Hepatocyte (in vitro differentiated cells): ENCODE measurements around the gene KCND2. TPM values are rescaled to one million over a fixed set of nuclear protein-coding genes. Genes with fewer than 3 reads are reported as not detected.

Experiments used
- DNase-seq: peaks from one replicate; pipeline ENCODE4 v3.0.0-alpha.2; 2016; ENCODE audit warnings: low spot score
- H2AFZ ChIP-seq: fragments of 200-600 bp; sonication (generic); 2 replicates; pipeline ENCODE4 v1.6.0; 2016; ENCODE audit warnings: antibody characterized with exemption, mild to moderate bottlenecking
- H3K27ac ChIP-seq: fragments of 200-600 bp; sonication (generic); 2 replicates; pipeline ENCODE4 v1.5.1; 2016; ENCODE audit warnings: mild to moderate bottlenecking
- H3K27me3 ChIP-seq: fragments of 200-600 bp; sonication (generic); 2 replicates; pipeline ENCODE4 v1.6.1; 2016
- H3K36me3 ChIP-seq: fragments of 200-600 bp; sonication (generic); replicated peaks from 2 replicates; pipeline ENCODE4 v1.5.1; 2016; ENCODE audit warnings: low read depth; ENCODE audit not compliant: insufficient read depth
- H3K4me1 ChIP-seq: fragments of 200-600 bp; sonication (generic); 2 replicates; pipeline ENCODE4 v1.5.1; 2016; ENCODE audit warnings: mild to moderate bottlenecking, moderate library complexity; ENCODE audit not compliant: insufficient read depth
- H3K4me2 ChIP-seq: fragments of 200-600 bp; sonication (generic); 2 replicates; pipeline ENCODE4 v1.6.0; 2016
- H3K4me3 ChIP-seq: fragments of 200-600 bp; sonication (generic); 2 replicates; pipeline ENCODE4 v1.5.1; 2016; ENCODE audit warnings: mild to moderate bottlenecking
- H3K79me2 ChIP-seq: fragments of 200-600 bp; sonication (generic); 2 replicates; pipeline ENCODE4 v1.6.0; 2017; ENCODE audit warnings: mild to moderate bottlenecking
- H3K9me2 ChIP-seq: fragments of 200-600 bp; sonication (generic); replicated peaks from 2 replicates; pipeline ENCODE4 v1.6.0; 2017; ENCODE audit warnings: mild to moderate bottlenecking; ENCODE audit not compliant: insufficient read depth
- H3K9me3 ChIP-seq: fragments of 200-600 bp; sonication (generic); 2 replicates; pipeline ENCODE4 v1.5.1; 2016; ENCODE audit warnings: low read depth, mild to moderate bottlenecking
- H4K20me1 ChIP-seq: fragments of 200-600 bp; sonication (generic); 2 replicates; pipeline ENCODE4 v1.6.0; 2016; ENCODE audit warnings: mild to moderate bottlenecking; ENCODE audit not compliant: insufficient read depth, poor library complexity, severe bottlenecking
- EZH2 ChIP-seq: fragments of 200-600 bp; sonication (generic); IDR thresholded peaks from 2 replicates; pipeline ENCODE4 v1.6.1; 2016; ENCODE audit warnings: antibody characterized with exemption, mild to moderate bottlenecking, borderline replicate concordance
- EZH2phosphoT487 ChIP-seq: fragments of 200-600 bp; sonication (generic); IDR thresholded peaks from one replicate; pipeline ENCODE4 v1.6.1; 2018; ENCODE audit warnings: antibody characterized with exemption, mild to moderate bottlenecking, low read depth, moderate library complexity; ENCODE audit not compliant: unreplicated experiment, severe bottlenecking
- WGBS: methylation state at CpG from one replicate; pipeline ENCODE4 v1.1.6; 2016; ENCODE audit warnings: low lambda C conversion rate; ENCODE audit errors: missing lambda C conversion rate; 5-methylcytosine and 5-hydroxymethylcytosine counted together
- polyA plus RNA-seq: library from polyadenylated mRNA; unstranded; fragments of >200 nt; fragmentation: Nextera tagmentation; extraction: Ambion mirVana; gene quantifications from 2 replicates; pipeline ENCODE4 v1.2.1, GENCODE V29; 2016
- total RNA-seq: library from RNA; depleted of rRNA; stranded (reverse); fragments of >200 nt; gene quantifications from 2 replicates; pipeline ENCODE4 v1.2.3, GENCODE V29; 2014
- TF ChIP-seq, protein P1 (sequence below): fragments of 200-600 bp; sonication (generic); IDR thresholded peaks from 2 replicates; pipeline ENCODE4 v1.5.1; 2016; ENCODE audit warnings: antibody characterized with exemption, mild to moderate bottlenecking; ENCODE audit not compliant: poor library complexity

KCND2 gene
- total and polyA plus RNA-seq, 2 experiments from 2014 or later: 0.58 to 3.6 TPM

DNA sequence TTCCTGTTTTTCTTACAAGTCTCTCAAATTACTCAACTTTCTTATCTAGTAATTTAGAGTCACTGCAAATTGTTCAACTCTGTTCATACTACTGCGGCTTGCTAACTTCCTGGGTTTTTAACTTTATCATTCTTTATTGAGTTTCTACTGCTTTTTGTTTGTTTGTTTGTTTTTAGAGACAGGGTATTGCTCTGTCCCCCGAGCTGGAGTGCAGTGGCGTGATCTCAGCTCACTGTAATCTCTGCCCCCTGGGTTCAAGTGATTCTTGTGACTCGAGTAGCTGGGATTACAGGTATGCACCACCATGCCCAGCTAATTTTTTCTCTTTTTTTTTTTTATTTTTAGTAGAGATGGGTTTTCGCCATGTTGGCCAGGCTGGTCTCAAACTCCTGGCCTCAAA is 402.1 kb downstream of the KCND2 start:
- Histone ChIP-seq H3K4me2 (no peak overlapping the region), H3K36me3 (no peaks in the 10 kb centered on the region), H3K4me1 (no peaks in the 10 kb centered on the region), H4K20me1 (no peaks in the 10 kb centered on the region), H3K27ac (no peak overlapping the region), H3K9me2 (no peaks in the 10 kb centered on the region), H3K4me3 (no peak overlapping the region), H3K79me2 (no peaks in the 10 kb centered on the region), H3K27me3 (no peaks in the 10 kb centered on the region), H2AFZ (no peak overlapping the region), H3K9me3 (no peaks in the 10 kb centered on the region)
- DNase-seq: no peak
- TF ChIP-seq EZH2: no peak
- no peak for TF ChIP-seq EZH2phosphoT487
- TF ChIP-seq, protein P1, sequence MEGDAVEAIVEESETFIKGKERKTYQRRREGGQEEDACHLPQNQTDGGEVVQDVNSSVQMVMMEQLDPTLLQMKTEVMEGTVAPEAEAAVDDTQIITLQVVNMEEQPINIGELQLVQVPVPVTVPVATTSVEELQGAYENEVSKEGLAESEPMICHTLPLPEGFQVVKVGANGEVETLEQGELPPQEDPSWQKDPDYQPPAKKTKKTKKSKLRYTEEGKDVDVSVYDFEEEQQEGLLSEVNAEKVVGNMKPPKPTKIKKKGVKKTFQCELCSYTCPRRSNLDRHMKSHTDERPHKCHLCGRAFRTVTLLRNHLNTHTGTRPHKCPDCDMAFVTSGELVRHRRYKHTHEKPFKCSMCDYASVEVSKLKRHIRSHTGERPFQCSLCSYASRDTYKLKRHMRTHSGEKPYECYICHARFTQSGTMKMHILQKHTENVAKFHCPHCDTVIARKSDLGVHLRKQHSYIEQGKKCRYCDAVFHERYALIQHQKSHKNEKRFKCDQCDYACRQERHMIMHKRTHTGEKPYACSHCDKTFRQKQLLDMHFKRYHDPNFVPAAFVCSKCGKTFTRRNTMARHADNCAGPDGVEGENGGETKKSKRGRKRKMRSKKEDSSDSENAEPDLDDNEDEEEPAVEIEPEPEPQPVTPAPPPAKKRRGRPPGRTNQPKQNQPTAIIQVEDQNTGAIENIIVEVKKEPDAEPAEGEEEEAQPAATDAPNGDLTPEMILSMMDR: no peak
- 71% methylated on average over 5 of the region's 5 CpGs for WGBS

DNA sequence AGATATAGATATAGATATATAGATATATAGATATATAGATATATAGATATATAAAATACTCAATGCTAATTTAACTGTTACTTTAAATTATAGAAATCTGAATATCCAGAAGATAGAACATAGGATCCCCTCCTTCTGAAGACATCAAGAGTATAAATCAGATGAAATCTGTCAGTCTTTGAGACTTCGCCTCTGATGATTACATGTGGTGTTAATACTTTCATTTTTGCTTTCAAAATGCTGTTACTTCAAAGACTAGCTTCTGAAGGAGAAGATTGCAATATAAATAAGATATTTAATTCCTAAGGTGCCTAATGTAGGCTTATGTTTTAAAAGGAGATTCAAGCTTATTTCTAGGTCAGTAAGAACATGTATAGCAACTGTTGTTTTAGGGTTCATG is 404.6 kb downstream of the KCND2 start:
- no peaks in the 10 kb centered on the region for H3K9me2 ChIP-seq
- no peaks in the 10 kb centered on the region for H4K20me1 ChIP-seq
- no peak overlapping the region for H2AFZ ChIP-seq
- no peaks in the 10 kb centered on the region for H3K27me3 ChIP-seq
- H3K4me2 ChIP-seq: no peak overlapping the region
- TF ChIP-seq EZH2phosphoT487 (no peak), EZH2 (no peak)
- TF ChIP-seq, protein P1: no peak
- no peaks in the 10 kb centered on the region for H3K79me2 ChIP-seq
- no peak overlapping the region for H3K4me3 ChIP-seq
- H3K4me1 ChIP-seq: no peaks in the 10 kb centered on the region
- no peak overlapping the region for H3K27ac ChIP-seq
- no peak for DNase-seq
- H3K36me3 ChIP-seq: no peaks in the 10 kb centered on the region
- 95% methylated on average over 1 of the region's 1 CpG for WGBS
- no peaks in the 10 kb centered on the region for H3K9me3 ChIP-seq

DNA sequence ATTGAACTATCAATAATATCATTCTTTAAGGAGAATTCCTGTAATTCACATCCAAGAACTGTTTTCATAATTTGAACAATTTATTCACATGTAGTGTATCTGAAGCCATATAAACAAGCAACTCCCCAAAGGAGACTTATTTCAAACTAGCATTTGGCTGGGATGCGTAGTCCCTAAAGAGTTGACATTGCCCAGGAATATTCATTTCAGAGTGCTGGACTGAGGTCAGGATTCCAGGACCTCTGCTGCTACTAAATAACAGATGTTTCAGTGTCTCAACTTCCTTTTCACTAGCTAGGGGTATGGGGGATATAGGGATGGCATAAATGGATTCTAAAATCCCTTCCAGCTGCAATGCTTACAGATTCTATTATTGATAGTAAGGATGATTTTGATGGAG is 408.0 kb downstream of the KCND2 start:
- no peak overlapping the region for H3K4me2 ChIP-seq
- H3K27me3 ChIP-seq: no peaks in the 10 kb centered on the region
- no peaks in the 10 kb centered on the region for H3K36me3 ChIP-seq
- H3K27ac ChIP-seq: no peak overlapping the region
- DNase-seq: no peak
- WGBS: 83% methylated on average over 1 of the region's 1 CpG
- TF ChIP-seq EZH2 (no peak), EZH2phosphoT487 (no peak)
- TF ChIP-seq, protein P1: no peak
- H2AFZ ChIP-seq: no peak overlapping the region
- H3K79me2 ChIP-seq: no peaks in the 10 kb centered on the region
- no peaks in the 10 kb centered on the region for H3K4me1 ChIP-seq
- no peak overlapping the region for H3K4me3 ChIP-seq
- H3K9me3 ChIP-seq: no peaks in the 10 kb centered on the region
- H4K20me1 ChIP-seq: no peaks in the 10 kb centered on the region
- H3K9me2 ChIP-seq: no peaks in the 10 kb centered on the region

DNA sequence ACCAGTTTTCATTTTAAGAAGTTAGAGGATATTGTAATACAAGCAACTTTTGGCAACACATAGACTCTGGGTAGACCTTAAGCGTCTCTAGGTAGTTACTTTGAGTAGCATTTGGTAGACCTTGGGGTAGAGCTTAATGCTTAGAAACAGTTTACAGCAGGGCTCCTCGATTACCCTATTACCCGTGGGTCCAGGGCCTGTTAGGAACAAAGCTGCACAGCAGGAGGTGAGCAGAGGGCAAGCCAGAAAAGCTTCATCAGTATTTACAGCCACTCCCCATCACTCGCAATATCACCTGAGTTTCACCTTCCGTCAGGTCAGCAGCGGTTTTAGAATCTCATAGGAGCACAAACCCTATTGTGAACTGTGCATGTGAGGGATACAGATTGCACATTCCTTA is 411.5 kb downstream of the KCND2 start:
- Histone ChIP-seq H3K9me3 (no peaks in the 10 kb centered on the region), H3K27me3 (no peaks in the 10 kb centered on the region), H2AFZ (no peak overlapping the region), H3K36me3 (no peaks in the 10 kb centered on the region), H3K79me2 (no peaks in the 10 kb centered on the region), H3K9me2 (no peaks in the 10 kb centered on the region), H3K27ac (no peak overlapping the region), H3K4me3 (no peak overlapping the region), H3K4me2 (no peak overlapping the region), H3K4me1 (no peaks in the 10 kb centered on the region), H4K20me1 (no peaks in the 10 kb centered on the region)
- no peak for DNase-seq
- 75% methylated on average over 6 of the region's 6 CpGs for WGBS
- TF ChIP-seq, protein P1: no peak
- TF ChIP-seq EZH2 (no peak), EZH2phosphoT487 (no peak)
